SK-N-SH (cell line): ENCODE data around the gene TMX4. TPM values are rescaled to one million over a fixed set of nuclear protein-coding genes. Genes with fewer than 3 reads are reported as not detected.

ENCODE experiments used
- CTCF ChIA-PET: fragments of 300-600, 350-600 bp; formaldehyde crosslinking; extraction: SDS; loops from one replicate; lab custom pipeline; 2021; lab: Yijun Ruan, JAX
- POLR2A ChIA-PET: fragments of 350-600 bp; sonication (Branson Sonifier 250); formaldehyde crosslinking; extraction: SDS; loops from one replicate; lab custom pipeline; 2020; ENCODE audit warnings: antibody characterized with exemption, inconsistent platforms; lab: Yijun Ruan, JAX
- DNase-seq: peaks from one replicate; pipeline ENCODE4 v3.0.0; 2012
- H2AFZ ChIP-seq: fragments of 200-600 bp; sonication (generic); 2 replicates; pipeline ENCODE4 v1.8.1; 2016; ENCODE audit warnings: antibody characterized with exemption, mild to moderate bottlenecking, low read depth
- H3F3A ChIP-seq: fragments of 200-600 bp; sonication (generic); replicated peaks from 2 replicates; pipeline ENCODE3; 2016; ENCODE audit warnings: antibody characterized with exemption, mild to moderate bottlenecking; ENCODE audit not compliant: insufficient read depth
- H3K27ac ChIP-seq, 2 experiments: fragments of 200-500 bp in 1 of 2; fragments of 200-600 bp in 1 of 2; sonication (Bioruptor generic) in 1 of 2; sonication (generic), shearing (Covaris generic) in 1 of 2; 2 replicates each; pipeline versions ENCODE4 v1.5.1 to v1.6.1; 2014 to 2016; ENCODE audit warnings: low read depth in 2 of 2, inconsistent platforms in 1 of 2, low read length in 1 of 2, mild to moderate bottlenecking in 1 of 2, mixed read lengths in 1 of 2
- H3K27me3 ChIP-seq: fragments of 200-600 bp; sonication (generic), shearing (Covaris generic); 2 replicates; pipeline ENCODE4 v1.6.1; 2016; ENCODE audit warnings: mixed run types; ENCODE audit not compliant: insufficient read depth
- H3K36me3 ChIP-seq, 2 experiments: fragments of 200-500 bp in 1 of 2; fragments of 200-600 bp in 1 of 2; sonication (Bioruptor generic) in 1 of 2; sonication (generic) in 1 of 2; replicated peaks in 1 of 2; 2 replicates each; pipeline versions ENCODE3 to v1.5.1; 2014 to 2016; ENCODE audit warnings: low read length in 1 of 2, mild to moderate bottlenecking in 1 of 2; ENCODE audit not compliant: insufficient read depth in 2 of 2, control insufficient read depth in 1 of 2
- H3K4me1 ChIP-seq, 2 experiments: fragments of 200-500 bp in 1 of 2; fragments of 200-600 bp in 1 of 2; sonication (Bioruptor generic) in 1 of 2; sonication (generic), shearing (Covaris generic) in 1 of 2; 2 replicates each; pipeline versions ENCODE4 v1.5.1 to v1.6.1; 2014 to 2016; ENCODE audit warnings: low read depth in 1 of 2, low read length in 1 of 2, mixed run types in 1 of 2; ENCODE audit not compliant: insufficient read depth in 2 of 2, control insufficient read depth in 1 of 2
- H3K4me2 ChIP-seq: fragments of 200-600 bp; sonication (generic), shearing (Covaris generic); 2 replicates; pipeline ENCODE4 v1.6.1; 2017; ENCODE audit warnings: mixed run types
- H3K4me3 ChIP-seq, 2 experiments: fragments of 200-500 bp in 1 of 2; fragments of 200-600 bp in 1 of 2; sonication (Bioruptor generic) in 1 of 2; sonication (generic), shearing (Covaris generic) in 1 of 2; 2 replicates each; pipeline versions ENCODE4 v1.5.1 to v1.8.1; 2014 to 2016; ENCODE audit warnings: low read depth in 2 of 2, inconsistent platforms in 1 of 2, low read length in 1 of 2, mild to moderate bottlenecking in 1 of 2, mixed read lengths in 1 of 2, moderate library complexity in 1 of 2
- H3K79me2 ChIP-seq: fragments of 200-600 bp; sonication (generic); 2 replicates; pipeline ENCODE4 v1.8.1; 2017; ENCODE audit warnings: mild to moderate bottlenecking; ENCODE audit not compliant: insufficient read depth
- H3K9ac ChIP-seq: fragments of 200-600 bp; sonication (generic); 2 replicates; pipeline ENCODE4 v1.6.1; 2017; ENCODE audit warnings: mixed run types
- H3K9me2 ChIP-seq: fragments of 200-600 bp; sonication (generic); 2 replicates; pipeline ENCODE4 v1.6.1; 2017; ENCODE audit warnings: mixed run types
- H3K9me3 ChIP-seq: fragments of 200-600 bp; sonication (generic); 2 replicates; pipeline ENCODE4 v1.6.1; 2017; ENCODE audit warnings: mixed run types, mild to moderate bottlenecking, moderate library complexity
- H4K20me1 ChIP-seq: fragments of 200-600 bp; sonication (generic); 2 replicates; pipeline ENCODE4 v1.6.1; 2017; ENCODE audit warnings: mild to moderate bottlenecking, mixed run types; ENCODE audit not compliant: insufficient read depth
- EP300 ChIP-seq, 2 experiments: IDR thresholded peaks; 2 replicates each; pipeline versions ENCODE4 v1.4.0 to v1.6.1; 2012; ENCODE audit warnings: borderline replicate concordance in 1 of 2, low read depth in 1 of 2, low read length in 1 of 2
- EZH2phosphoT487 ChIP-seq: fragments of 200-600 bp; sonication (generic); IDR thresholded peaks from 2 replicates; pipeline ENCODE4 v1.6.1; 2017; ENCODE audit warnings: low read depth, mixed run types, mild to moderate bottlenecking, antibody characterized with exemption, moderate library complexity, borderline replicate concordance
- FOSL2 ChIP-seq: IDR thresholded peaks from 2 replicates; pipeline ENCODE4 v1.4.0; 2012; ENCODE audit warnings: low read depth, mild to moderate bottlenecking, moderate library complexity, borderline replicate concordance
- FOXJ3 ChIP-seq: sonication (generic); formaldehyde crosslinking; IDR thresholded peaks from 2 replicates; pipeline ENCODE4 v1.5.1; 2020; ENCODE audit warnings: mild to moderate bottlenecking, missing genetic modification reagents
- FOXM1 ChIP-seq: IDR thresholded peaks from 2 replicates; pipeline ENCODE4 v1.4.0; 2012; ENCODE audit warnings: low read depth, mild to moderate bottlenecking
- GABPA ChIP-seq: IDR thresholded peaks from 2 replicates; pipeline ENCODE4 v1.4.0; 2012; ENCODE audit warnings: low read depth, mild to moderate bottlenecking
- GATA2 ChIP-seq: sonication (generic); formaldehyde crosslinking; IDR thresholded peaks from 2 replicates; pipeline ENCODE4 v1.5.0; 2020; ENCODE audit warnings: mild to moderate bottlenecking, missing genetic modification reagents
- IRF3 ChIP-seq: fragments of 150-350 bp; IDR thresholded peaks from 2 replicates; pipeline ENCODE4 v1.6.1; 2016; ENCODE audit warnings: mild to moderate bottlenecking, low read depth, low read length
- JUND ChIP-seq: IDR thresholded peaks from 2 replicates; pipeline ENCODE4 v1.4.0; 2012
- MAX ChIP-seq: IDR thresholded peaks from 2 replicates; pipeline ENCODE4 v1.4.0; 2012; ENCODE audit warnings: low read depth
- MEF2A ChIP-seq: IDR thresholded peaks from 2 replicates; pipeline ENCODE4 v1.4.0; 2012; ENCODE audit warnings: low read depth, borderline replicate concordance
- MXI1 ChIP-seq: IDR thresholded peaks from 2 replicates; pipeline ENCODE4 v1.6.1; 2012; ENCODE audit warnings: mild to moderate bottlenecking, low read depth, low read length, improper control_type of control experiment
- NFIC ChIP-seq: IDR thresholded peaks from 2 replicates; pipeline ENCODE4 v1.4.0; 2012; ENCODE audit warnings: borderline replicate concordance
- POLR2AphosphoS5 ChIP-seq: IDR thresholded peaks from 2 replicates; pipeline ENCODE4 v1.6.1; 2012; ENCODE audit warnings: low read depth, low read length
- RAD21 ChIP-seq: IDR thresholded peaks from 2 replicates; pipeline ENCODE4 v1.6.1; 2012; ENCODE audit warnings: mild to moderate bottlenecking, low read length
- RCOR1 ChIP-seq: fragments of 150-350 bp; IDR thresholded peaks from 2 replicates; pipeline ENCODE4 v1.6.1; 2017; ENCODE audit warnings: antibody characterized with exemption, low read length
- REST ChIP-seq: IDR thresholded peaks from 2 replicates; pipeline ENCODE4 v1.6.1; 2012; ENCODE audit warnings: mild to moderate bottlenecking, low read depth, low read length, moderate library complexity
- RXRA ChIP-seq: IDR thresholded peaks from 2 replicates; pipeline ENCODE4 v1.4.0; 2012; ENCODE audit warnings: low read depth, mild to moderate bottlenecking, borderline replicate concordance
- SIN3A ChIP-seq: IDR thresholded peaks from 2 replicates; pipeline ENCODE4 v1.6.1; 2012; ENCODE audit warnings: low read depth, mild to moderate bottlenecking, low read length, moderate library complexity, borderline replicate concordance
- SMC3 ChIP-seq: IDR thresholded peaks from 2 replicates; pipeline ENCODE4 v1.6.1; 2012; ENCODE audit warnings: low read depth, low read length, improper control_type of control experiment
- TAF1 ChIP-seq: IDR thresholded peaks from 2 replicates; pipeline ENCODE4 v1.6.1; 2012; ENCODE audit warnings: low read depth, mild to moderate bottlenecking, low read length, moderate library complexity, borderline replicate concordance
- USF1 ChIP-seq: IDR thresholded peaks from 2 replicates; pipeline ENCODE4 v1.4.0; 2012; ENCODE audit warnings: low read depth, borderline replicate concordance
- WGBS: methylation state at CpG from one replicate; pipeline ENCODE4 v1.1.6; 2017; ENCODE audit warnings: low lambda C conversion rate; 5-methylcytosine and 5-hydroxymethylcytosine counted together
- polyA plus RNA-seq, 3 experiments: library from polyadenylated mRNA; depleted of rRNA; stranded (reverse); fragments of >200 nt; gene quantifications; 2 replicates each; pipeline ENCODE4 v1.2.3, GENCODE V29; 2012
- TF ChIP-seq, protein P1 (sequence below): fragments of 200-600 bp; sonication (generic); IDR thresholded peaks from 2 replicates; pipeline ENCODE4 v1.6.1; 2017; ENCODE audit warnings: antibody characterized with exemption, mild to moderate bottlenecking, moderate library complexity
- TF ChIP-seq, protein P2 (sequence below): IDR thresholded peaks from 2 replicates; pipeline ENCODE4; 2012

TMX4 gene
- polyA plus RNA-seq, 1 of the 3 experiments (the other 2 are of a cell fraction): 10.9 TPM

GRCh38 chr20:7939663-7940062 is 79.9 kb downstream of the TMX4 start:
- Histone ChIP-seq H3K27ac (peak overlapping the region in 1 of 2 experiments; percentile 62; a peak in 2 of 4 replicates), H3K9ac (no peak overlapping the region), H3K4me3 (no peak overlapping the region; a peak in 1 of 4 replicates), H3K9me2 (no peaks in the 10 kb centered on the region), H3K4me1 (peaks cover 0 to 5% of the 10 kb centered on the region in 2 experiments; a peak in 2 of 4 replicates), H2AFZ (peak overlapping the region; percentile 9; the same call in 1 of the 2 replicates), H3K4me2 (no peak overlapping the region), H3K9me3 (no peaks in the 10 kb centered on the region), H4K20me1 (no peaks in the 10 kb centered on the region), H3K27me3 (no peaks in the 10 kb centered on the region), H3K36me3 (no peaks in the 10 kb centered on the region), H3K79me2 (no peaks in the 10 kb centered on the region), H3F3A (no peaks in the 10 kb centered on the region)
- POLR2A ChIA-PET: no interaction called here
- peak; percentile 33 for DNase-seq
- 16% methylated on average over 4 of the region's 4 CpGs for WGBS
- CTCF ChIA-PET: interaction anchor here (7.7 kb wide), 1 partner anchor 782 kb away, joined by 140 read pairs; no protein-coding TSS in a partner anchor
- no peak for TF ChIP-seq TAF1
- 0 out of 2 replicates have a peak, but pooled peaks have one; percentile 32 for TF ChIP-seq FOXJ3 (CRISPR knock-in tag)
- TF ChIP-seq, protein P1, sequence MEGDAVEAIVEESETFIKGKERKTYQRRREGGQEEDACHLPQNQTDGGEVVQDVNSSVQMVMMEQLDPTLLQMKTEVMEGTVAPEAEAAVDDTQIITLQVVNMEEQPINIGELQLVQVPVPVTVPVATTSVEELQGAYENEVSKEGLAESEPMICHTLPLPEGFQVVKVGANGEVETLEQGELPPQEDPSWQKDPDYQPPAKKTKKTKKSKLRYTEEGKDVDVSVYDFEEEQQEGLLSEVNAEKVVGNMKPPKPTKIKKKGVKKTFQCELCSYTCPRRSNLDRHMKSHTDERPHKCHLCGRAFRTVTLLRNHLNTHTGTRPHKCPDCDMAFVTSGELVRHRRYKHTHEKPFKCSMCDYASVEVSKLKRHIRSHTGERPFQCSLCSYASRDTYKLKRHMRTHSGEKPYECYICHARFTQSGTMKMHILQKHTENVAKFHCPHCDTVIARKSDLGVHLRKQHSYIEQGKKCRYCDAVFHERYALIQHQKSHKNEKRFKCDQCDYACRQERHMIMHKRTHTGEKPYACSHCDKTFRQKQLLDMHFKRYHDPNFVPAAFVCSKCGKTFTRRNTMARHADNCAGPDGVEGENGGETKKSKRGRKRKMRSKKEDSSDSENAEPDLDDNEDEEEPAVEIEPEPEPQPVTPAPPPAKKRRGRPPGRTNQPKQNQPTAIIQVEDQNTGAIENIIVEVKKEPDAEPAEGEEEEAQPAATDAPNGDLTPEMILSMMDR: no peak
- no peak for TF ChIP-seq USF1
- TF ChIP-seq RXRA: no peak
- TF ChIP-seq POLR2AphosphoS5: no peak
- peak; percentile 68 for TF ChIP-seq RCOR1
- peak in 1 of 2 experiments; percentile 75; a peak in 1 of 4 replicates for TF ChIP-seq EP300 (IDR thresholded peaks at IDR 0.05; ENCODE audit: borderline replicate concordance in 1 of 2, low read depth in 1 of 2, low read length in 1 of 2)
- TF ChIP-seq, protein P2, sequence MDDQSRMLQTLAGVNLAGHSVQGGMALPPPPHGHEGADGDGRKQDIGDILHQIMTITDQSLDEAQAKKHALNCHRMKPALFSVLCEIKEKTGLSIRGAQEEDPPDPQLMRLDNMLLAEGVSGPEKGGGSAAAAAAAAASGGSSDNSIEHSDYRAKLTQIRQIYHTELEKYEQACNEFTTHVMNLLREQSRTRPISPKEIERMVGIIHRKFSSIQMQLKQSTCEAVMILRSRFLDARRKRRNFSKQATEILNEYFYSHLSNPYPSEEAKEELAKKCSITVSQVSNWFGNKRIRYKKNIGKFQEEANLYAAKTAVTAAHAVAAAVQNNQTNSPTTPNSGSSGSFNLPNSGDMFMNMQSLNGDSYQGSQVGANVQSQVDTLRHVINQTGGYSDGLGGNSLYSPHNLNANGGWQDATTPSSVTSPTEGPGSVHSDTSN: 0 out of 2 replicates have a peak, but pooled peaks have one; percentile 15
- no peak for TF ChIP-seq SMC3
- TF ChIP-seq EZH2phosphoT487: no peak
- TF ChIP-seq REST: no peak
- TF ChIP-seq GATA2 (CRISPR knock-in tag): peak; percentile 74
- TF ChIP-seq GABPA: no peak
- TF ChIP-seq NFIC: no peak
- no peak for TF ChIP-seq JUND
- TF ChIP-seq IRF3: no peak
- TF ChIP-seq MAX: no peak
- no peak for TF ChIP-seq FOXM1
- no peak for TF ChIP-seq MEF2A
- TF ChIP-seq FOSL2: no peak
- TF ChIP-seq RAD21: 0 out of 2 replicates have a peak, but pooled peaks have one; percentile 9
- no peak for TF ChIP-seq MXI1
- TF ChIP-seq SIN3A: no peak
